ENCODE data around the gene KRTAP1-4.
"Not testable (repeated sequence)": the region's sequence is repeated elsewhere in the genome, so short reads cannot be mapped to it uniquely, and the experiment has no call there.

KRTAP1-4 gene, protein sequence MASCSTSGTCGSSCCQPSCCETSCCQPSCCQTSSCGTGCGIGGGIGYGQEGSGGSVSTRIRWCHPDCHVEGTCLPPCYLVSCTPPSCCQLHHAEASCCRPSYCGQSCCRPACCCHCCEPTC

DNA sequence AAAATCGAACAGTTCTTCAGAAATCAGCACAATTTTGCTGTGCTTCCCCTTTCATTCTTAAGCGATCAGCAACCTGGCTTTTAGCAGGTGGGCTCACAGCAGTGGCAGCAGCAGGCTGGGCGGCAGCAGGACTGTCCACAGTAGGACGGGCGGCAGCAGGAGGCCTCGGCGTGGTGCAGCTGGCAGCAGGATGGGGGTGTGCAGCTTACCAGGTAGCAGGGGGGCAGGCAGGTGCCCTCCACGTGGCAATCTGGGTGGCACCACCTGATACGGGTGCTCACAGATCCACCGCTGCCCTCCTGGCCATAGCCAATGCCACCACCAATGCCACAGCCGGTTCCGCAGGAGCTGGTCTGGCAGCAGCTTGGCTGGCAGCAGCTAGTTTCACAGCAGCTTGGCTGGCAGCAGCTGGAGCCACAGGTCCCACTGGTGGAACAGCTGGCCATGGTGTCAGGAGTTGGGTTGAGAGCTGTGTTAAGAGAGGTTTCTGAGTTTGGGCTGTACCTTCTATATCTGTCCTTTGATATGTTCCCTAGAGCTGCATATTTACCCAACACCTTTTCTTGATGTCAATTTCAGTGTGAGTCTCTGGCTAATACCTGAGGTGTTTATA, at the start of gene KRTAP1-4:
KRTAP1-4 (minus strand) TSS at position 563 of the 613 bp plus-strand sequence; CDS start at position 446, 117 bp downstream.
- DNase-seq = no peak

DNA sequence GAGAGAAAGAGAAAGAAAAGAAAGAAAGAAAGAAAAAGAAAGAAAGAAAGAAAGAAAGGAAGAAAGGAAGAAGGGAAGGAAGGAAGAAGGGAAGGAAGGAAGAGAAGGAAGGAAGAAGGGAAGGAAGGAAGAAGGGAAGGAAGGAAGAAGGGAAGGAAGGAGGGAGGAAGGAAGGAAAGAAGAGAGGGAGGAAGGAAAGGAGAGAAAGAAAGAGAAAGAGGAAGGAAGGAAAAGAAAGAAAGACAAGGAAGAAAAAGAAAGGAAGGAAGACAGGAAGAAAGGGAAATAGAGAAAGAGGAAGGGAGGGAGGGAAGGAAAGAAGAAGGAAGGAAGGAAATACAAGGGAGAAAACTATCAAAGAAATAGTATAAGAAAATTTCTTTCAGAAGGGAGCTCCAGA, 46.8 kb upstream of the KRTAP1-4 start:
- no peak for DNase-seq

DNA sequence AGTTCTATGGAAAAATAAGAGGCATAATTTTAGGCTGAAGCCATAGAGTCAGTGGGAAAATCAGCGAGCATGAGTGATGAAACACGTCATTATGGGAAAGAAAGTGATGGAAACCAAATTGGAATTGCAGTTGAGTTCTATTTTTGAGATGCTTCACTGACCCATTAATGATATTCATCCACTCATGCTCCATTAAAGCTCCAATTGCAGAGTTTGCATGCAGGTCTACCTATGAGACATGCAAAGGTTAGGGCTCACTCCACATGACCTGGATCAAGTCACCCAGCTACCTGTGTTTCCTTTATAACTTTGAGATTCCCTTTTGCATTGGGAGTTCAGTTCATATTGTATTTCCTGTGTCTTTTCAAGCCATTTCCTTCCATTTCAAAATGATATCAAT, 43.7 kb upstream of the KRTAP1-4 start:
- DNase-seq = no peak

DNA sequence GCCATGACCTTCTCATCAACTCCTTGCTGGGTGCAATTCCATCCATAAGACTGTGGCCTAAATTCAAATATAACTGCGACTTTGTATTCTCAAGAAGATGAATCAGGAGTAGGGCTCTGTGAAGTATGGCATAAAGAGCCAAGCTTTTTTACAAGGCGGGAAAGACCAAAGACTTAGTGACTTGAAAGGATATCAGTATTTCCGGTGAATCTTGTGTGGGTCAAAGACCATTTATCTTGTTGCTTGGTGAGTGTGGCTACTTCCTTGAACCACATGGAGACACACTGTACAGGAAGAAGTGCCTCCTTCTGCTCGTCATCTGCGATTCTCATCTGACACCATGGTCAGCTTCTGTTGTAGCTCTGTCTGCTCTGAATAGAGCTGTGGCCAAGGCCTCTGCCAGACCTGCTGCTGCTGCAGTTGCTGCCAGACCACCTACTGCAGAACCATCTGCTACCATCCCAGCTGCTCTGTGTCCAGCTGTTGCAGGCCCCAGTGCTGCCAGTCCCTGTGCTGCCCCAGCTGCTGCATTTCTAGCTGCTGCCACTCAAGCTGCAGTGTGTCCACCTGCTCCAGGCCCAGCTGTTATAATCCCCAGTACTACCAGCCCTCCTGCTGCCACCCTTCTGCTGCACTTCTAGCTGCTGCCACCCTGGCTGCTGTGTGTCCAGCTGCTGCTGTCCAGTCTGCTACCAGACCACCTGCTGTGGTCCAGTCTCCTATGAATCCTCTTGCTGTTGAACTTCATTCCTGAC, 41.8 kb upstream of the KRTAP1-4 start:
- DNase-seq = no peak

DNA sequence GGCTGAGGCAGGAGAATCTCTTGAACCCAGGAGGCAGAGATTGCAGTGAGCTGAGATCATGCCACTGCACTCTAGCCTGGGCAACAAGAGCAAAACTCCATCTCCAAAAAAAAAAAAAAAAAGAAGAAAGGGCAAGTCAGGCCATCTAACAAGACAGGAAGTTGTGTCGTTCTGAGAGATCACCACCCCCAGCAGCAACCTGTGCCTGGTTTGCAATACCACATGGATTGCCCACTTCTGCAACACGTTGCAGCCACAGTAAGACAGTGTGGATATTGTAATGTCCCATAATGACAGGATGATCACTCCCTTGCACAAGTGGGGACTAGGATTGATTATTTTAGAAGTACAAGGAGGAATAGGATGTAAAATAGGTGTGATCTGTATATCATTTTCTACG, 39.0 kb upstream of the KRTAP1-4 start:
- DNase-seq = no peak

DNA sequence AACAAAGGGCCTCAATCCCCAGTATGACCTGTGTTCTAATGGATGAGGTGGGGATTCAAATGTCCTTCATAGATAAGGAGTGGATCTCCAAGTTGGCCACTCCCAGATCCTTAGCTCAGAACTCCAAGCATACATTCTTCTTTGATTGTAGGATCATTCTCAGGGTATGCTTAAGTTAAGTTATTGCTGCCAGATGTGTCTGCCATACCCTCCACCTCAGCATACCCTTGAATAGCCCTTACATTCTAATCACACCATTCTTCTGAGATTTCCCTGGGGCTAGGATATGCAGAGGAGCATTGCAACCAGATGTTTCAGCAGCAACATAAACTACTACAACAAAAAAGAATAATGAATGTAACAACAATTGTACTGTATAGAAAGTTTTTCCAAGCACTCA, 37.3 kb upstream of the KRTAP1-4 start:
- no peak for DNase-seq

DNA sequence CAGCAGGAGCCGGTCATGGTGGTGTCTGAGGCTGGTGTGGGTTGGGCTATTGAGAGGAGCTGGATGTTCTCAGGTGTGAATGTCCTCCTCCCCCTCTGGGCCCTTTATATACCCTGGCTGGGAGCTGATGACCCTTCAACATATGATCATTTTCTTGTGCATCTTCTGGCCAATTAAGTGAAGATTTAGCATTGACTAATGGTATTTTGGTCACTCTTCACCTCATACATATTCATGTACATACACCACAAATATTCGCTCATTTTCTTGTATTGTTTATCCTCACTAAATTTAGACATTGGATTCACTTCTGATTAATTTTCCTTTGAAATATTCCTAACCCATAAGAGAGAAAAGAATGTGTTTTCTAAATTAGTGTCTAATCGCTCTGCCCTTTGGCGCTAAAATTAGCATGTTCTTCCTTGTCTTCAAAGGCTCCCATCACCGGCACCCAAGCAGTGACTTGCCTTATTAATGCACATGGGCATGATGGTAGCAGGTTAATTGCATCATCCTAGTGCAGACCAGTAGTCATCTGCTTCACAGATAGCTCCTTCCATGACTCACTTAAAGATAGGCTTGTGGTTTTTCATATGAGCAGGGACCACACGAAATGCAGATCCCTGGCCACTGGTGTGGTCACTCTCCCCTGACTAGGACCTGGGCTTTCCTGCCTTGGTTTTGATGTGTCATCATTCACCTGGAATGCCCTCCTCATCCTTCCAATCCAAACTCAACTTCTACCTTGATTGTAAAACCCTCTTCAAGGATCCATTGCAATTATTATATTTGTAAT, 36.0 kb upstream of the KRTAP1-4 start, which contains the start of gene KRTAP2-4:
KRTAP2-4 (minus strand) TSS at position 51 of the 796 bp plus-strand sequence; CDS start at position 17, 34 bp downstream.
- no peak for DNase-seq

DNA sequence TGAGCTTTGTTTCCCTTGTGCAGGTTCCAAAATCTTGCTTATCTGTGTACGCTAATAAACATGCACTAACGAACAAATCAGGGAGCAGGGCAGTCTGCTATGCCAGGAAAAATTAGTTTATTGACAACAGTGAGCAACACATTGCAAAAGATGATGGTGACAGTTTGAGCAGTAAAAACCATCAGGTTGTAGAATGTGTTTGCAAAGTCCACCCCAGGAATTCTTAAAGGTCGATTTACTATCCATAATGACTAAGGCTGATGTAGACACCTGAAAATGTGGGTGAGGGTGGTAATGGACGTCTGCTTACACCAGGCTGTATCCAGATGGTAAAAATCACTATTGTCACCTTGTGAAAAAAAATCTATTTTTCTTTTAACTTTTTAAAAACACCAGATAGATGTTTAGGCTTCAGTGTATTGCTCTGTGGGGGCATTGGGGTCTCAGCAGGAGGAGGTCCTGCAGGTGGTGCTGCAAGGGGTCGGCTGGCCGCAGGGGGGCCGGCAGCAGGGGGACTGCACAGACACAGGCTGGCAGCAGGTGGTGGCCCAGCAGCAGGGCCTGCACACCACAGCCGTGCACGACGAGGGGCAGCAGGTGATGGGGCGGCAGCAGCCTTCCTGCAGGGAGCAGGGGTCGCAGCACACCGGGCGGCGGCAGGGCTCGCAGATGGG, 35.2 kb upstream of the KRTAP1-4 start:
- not testable (repeated sequence) for DNase-seq

DNA sequence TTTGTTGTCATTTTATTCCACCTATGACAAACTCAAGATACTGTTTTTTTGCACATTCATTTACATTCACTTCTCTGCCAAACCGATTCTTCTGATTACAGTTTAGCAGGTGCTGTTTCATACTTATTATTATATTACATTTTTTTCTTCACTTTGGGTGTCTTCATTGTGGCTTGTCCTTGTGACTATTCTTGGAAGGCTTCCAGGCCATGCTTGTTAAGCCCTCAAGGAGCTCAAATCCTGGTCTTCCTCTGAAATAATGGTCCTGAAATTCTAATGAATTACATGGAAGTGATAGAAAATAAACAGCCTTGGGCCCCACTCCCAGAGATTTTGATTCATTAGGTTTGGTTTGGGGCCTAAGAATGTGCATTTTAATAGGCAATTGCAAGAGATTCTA, 34.3 kb upstream of the KRTAP1-4 start:
- DNase-seq = no peak

DNA sequence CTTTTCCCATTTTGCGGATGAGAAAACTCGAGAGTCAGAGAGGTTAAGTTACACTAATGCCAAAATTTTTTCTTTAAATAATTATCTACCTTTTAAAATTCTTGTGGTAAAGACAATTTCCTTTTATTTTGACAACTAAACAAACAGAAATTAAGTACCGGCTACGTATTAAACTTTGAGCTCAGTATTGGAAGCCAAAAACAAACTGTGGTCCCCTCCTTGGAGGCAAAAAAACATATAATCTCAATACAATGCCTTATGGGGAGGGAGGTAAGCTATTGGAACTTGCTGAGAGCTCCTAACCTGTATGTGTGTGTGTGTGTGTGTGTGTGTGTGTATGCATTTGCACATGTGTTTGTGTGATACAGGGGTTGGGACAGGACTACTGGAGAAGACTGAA, 33.5 kb upstream of the KRTAP1-4 start:
- no peak for DNase-seq

DNA sequence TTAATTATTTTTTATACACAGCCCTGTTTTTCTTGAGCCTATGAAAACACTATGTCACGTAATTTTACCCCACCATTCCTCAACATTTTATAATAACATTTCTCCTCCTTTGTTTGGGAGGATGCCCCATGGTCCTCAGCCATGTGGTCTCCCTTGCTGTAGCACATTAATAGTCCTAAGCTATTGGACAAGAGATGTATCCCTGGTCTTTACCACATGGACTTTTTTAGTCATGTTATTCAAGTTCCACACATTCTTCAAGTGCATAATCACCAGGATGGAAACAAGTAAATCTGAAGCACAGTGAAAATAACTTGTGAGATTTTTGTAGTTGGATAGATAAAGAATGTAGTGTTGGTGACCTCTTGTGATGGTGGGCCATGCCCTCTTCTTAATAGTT, 32.0 kb upstream of the KRTAP1-4 start:
- no peak for DNase-seq

DNA sequence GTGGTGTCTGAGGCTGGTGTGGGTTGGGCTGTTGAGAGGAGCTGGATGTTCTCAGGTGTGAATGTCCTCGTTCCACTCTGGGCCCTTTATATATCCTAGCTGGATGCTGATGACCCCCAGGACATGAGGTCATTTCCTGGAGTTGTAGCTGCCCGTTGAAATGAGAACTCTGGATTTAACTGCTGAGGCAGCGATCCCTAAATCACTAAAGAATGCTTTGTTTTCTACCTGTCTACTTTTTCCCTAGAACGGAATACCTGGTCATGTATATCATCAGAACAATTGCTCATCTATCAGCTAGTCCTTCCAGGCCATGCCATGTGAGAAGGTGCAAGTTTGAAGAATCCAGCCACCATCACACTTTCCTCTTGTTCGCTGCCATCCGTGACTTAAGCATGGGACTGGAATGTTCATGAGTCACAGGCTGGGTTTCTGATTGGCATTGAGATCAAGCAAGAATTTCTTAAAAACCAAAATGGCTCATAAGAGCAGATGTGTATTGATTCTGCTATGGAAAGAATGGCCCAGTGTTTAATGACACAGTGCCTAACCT, 30.1 kb upstream of the KRTAP1-4 start, which contains the start of gene KRTAP2-3:
KRTAP2-3 (minus strand) TSS at position 63 of the 553 bp plus-strand sequence. CDS start 64 bp downstream, outside the sequence.
- DNase-seq = no peak

DNA sequence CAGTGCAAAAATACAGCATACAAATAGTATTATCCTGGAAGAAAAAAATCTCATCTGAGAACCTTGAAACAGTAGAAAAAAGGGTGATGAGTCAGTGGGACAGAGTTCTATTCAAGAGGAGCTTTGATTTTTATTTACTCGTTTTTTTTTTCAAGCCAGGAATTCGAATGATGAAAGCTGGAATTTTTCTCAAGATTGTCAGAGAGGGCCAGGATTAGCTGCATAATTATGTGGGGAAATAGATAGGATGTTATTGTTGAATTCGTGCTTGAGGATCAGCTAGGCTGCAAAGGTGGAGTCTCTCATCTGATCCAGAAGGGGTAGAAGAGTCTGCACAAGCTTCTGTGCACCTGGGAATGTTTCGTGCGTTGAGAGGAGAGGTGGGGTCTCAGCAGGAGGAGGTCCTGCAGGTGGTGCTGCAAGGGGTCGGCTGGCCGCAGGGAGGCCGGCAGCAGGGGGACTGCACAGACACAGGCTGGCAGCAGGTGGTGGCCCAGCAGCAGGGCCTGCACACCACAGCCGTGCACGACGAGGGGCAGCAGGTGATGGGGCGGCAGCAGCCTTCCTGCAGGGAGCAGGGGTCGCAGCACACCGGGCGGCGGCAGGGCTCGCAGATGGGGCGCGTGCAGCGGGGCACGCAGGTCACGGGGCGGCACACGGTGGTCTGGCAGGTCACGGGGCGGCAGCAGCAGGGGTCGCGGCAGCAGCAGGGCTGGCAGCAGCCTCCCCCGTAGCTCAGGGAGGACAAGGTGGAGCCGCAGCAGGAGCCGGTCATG, 29.5 kb upstream of the KRTAP1-4 start:
- not testable (repeated sequence) for DNase-seq

DNA sequence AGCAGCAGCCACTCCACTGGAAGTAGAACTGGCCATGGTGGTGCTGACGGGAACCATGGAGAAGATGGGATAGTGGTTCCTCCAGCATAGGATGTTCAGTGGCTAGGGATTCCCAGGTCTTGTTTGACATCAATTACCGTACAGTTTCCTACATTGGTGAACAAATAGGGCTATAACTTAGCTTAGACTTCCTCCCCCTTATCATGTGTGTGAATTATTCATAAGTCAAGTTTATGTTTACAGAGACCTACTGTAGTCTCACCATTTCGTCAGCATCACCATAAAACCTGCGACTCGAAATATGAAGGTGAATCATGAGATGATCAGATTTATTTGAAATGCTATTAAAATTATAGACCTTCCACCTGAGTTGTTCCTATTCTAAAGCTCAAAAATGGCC, 28.7 kb upstream of the KRTAP1-4 start:
- no peak for DNase-seq

DNA sequence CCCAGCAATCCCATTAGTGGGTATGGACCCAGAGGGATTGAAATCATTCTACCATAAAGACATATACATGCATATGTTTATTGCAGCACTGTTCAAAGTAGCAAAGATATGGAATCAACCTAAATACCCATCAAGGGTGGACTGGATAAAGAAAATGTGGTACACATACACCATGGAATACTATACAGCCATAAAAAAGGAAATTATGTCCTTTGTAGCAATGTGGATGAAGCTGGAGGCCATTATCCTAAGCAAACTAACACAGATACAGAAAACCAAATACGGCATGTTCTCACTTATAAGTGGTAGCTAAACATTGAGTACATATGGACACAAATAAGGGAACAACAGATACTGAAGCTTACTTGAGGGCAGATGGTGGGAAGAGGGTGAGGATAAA, 27.6 kb upstream of the KRTAP1-4 start:
- no peak for DNase-seq

DNA sequence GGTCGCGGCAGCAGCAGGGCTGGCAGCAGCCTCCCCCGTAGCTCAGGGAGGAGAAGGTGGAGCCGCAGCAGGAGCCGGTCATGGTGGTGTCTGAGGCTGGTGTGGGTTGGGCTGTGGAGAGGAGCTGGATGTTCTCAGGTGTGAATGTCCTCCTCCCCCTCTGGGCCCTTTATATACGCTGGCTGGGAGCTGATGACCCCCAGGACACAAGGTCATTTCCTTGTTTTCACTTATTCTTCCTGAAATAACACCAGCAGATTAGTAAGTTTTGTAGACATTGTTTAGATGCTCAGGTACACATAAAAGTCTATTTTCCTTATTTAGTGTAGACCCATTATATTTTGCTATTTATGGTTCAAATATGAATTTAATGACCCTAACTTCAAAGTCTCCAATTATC, 25.1 kb upstream of the KRTAP1-4 start, which contains the start of gene KRTAP2-2:
KRTAP2-2 (minus strand) TSS at position 101 of the 400 bp plus-strand sequence; CDS start at position 82, 19 bp downstream.
- DNase-seq = not testable (repeated sequence)

DNA sequence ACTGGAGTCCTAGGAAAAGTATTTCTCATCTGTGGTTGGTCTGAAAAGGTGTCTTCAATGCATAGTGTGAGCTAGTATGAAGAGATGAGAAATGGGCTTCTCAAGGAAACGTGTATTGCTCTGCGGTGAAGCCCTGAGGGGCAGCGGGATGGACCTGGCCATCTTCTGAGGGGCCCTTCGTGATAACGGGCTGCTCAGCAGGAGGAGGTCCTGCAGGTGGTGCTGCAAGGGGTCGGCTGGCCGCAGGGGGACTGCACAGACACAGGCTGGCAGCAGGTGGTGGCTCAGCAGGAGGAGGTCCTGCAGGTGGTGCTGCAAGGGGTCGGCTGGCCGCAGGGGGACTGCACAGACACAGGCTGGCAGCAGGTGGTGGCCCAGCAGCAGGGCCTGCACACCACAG, 24.6 kb upstream of the KRTAP1-4 start:
- not testable (repeated sequence) for DNase-seq

DNA sequence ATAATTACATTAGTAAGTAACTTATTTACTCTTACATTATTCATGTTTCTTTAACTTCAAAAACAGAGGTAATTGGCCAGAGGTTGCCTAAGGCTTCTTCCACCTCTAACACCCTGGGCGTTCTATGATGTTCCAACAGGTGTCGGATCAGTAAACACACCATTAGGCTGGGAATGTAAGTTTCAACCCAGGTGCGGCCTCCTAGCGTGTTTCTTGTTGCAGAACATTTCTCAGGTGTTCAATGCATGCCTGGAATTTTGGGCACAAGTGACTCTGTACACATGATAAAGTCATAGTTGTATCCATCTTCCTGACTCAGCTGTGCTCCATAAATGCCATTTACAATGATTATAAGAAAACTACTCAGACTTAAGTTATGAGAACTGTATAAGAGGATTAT, 24.0 kb upstream of the KRTAP1-4 start:
- no peak for DNase-seq

DNA sequence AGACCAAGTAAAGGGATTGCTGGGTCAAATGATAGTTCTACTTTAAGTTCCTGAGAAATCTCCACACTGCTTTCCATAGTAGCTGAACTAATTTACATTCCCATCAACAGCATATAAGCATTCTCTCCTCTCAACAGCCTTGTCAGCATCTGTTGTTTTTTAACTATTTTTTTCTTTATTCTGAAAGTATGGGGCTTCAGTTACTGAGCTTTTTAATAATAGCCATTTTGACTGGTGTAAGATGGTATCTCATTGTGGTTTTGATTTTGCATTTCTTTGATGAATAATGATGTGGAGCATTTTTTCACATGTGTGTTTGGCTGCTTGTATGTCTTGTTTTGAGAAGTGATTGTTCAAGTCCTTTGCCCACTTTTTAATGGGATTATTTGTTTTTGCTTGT, 22.6 kb upstream of the KRTAP1-4 start:
- no peak for DNase-seq

DNA sequence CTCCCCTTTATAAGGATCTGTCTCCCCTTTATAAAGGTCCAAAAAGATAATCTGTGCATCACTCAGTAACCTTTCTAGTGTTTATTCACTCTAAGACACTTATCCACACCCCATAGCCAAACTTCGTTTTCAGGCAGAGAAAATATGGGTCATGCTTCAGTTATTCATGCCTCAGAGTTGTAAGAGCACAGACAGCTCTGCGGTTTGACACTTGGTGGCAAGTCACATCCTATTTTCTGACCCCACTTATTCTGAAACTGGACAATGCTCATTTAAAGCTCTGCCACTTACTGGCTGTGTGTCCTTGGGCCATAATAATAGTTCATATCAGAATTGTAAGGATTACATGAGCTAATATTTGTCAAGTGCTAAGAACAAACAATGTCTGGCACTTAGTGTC, 19.1 kb upstream of the KRTAP1-4 start:
- no peak for DNase-seq

DNA sequence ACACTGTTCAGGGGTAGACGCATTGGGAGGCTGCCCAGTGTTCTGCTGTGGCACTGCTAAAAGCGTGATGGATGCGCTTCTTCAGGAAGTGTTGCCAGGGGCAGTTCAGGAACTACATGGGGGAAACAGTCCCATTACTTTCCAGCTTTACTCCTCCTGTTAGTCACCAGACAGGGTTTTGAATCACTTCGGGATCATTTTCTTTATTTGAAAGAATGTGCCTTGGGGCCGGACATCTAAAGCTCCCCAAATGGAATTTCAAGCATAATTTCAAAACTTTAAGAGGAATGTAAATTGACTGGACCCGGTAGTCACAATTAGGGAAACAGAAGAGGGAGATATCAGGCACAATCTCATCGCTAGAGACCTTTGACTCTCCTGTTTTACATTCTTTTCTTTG, 18.4 kb upstream of the KRTAP1-4 start:
- no peak for DNase-seq

Data from NCI-H1694 treated with DMSO at 0.1 percent for 48 hours (cell line).